ENCODE results near the gene IL13.
A peak's percentile ranks its signal among the peaks of the same experiment; 100 is the strongest.

IL13 gene

DNA sequence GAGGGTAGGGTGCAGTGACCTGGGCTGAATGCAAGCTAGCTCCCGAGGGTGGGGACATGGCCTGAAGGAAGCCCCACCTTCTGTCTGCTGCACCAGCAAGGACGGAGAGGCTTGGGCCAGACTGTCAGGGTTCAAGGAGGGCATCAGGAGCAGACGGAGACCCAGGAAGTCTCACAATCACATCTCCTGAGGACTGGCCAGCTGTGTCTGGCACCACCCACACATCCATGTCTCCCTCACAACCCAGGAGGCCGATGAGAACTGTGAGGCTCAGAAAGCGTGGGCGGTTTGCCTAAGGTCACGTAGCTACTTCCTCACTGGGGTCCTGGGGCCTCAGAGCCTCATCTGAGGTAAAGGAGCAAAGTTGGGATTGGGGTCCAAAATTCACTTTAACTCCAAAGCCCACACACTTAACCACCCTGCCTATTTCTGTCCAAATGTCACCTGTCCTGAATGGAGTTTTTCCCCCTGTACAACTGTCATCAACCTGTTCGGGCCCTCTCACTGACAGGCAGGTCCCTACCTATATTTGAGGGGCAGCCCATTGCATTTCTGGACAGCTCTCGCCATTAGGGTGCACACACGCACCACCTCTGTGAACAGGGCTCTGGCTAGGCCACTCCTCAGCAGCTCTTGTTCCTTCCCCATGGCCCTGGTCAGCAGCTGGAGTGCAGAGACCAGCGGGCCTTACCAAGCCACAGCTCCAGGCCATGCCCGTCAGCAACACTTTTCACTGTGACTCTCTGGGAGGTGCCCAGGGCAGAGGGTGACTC, 3.4 kb downstream of the IL13 start:
- peak; percentile 16; the same call in 1 of the 2 replicates for TF ChIP-seq CTCF (IDR thresholded peaks at IDR 0.05; ENCODE audit: control insufficient read depth, extremely low read depth, insufficient read depth)
- DNase-seq (ENCODE audit: low read depth): no peak
- H3K4me3 ChIP-seq (ENCODE audit: low read depth, low read length): no peak overlapping the region

DNA sequence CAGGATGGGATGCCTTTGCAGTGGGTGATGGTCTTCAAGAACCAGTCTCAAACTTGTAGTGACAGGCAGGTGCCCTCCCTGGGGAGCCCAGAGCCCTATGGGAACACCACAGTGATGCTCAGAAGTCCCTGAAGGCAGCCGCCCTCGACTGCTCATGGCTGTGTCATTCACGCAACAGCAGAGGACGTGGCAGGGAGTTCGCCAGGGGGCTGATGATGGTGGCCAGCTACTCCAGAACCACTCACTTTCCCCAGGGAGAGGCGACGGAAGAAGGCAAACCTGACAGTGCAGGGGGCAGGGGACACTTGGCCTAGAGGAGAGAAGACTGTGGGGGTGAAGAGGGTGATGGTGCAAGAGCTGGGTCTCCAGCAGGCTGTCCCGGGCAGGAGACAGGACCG, 4.0 kb downstream of the IL13 start:
- DNase-seq (ENCODE audit: low read depth): no peak
- no peak overlapping the region for H3K4me3 ChIP-seq (ENCODE audit: low read depth, low read length)
- TF ChIP-seq CTCF (IDR thresholded peaks at IDR 0.05; ENCODE audit: control insufficient read depth, extremely low read depth, insufficient read depth): no peak

GRCh38 chr5:132662925-132663770, 5.2 kb downstream of the IL13 start:
- no peak overlapping the region for H3K4me3 ChIP-seq (ENCODE audit: low read depth, low read length)
- no peak for DNase-seq (ENCODE audit: low read depth)
- TF ChIP-seq CTCF (IDR thresholded peaks at IDR 0.05; ENCODE audit: control insufficient read depth, extremely low read depth, insufficient read depth): no peak

GRCh38 chr5:132663771-132664695, 6.1 kb downstream of the IL13 start:
- TF ChIP-seq CTCF (IDR thresholded peaks at IDR 0.05; ENCODE audit: control insufficient read depth, extremely low read depth, insufficient read depth): no peak
- no peak overlapping the region for H3K4me3 ChIP-seq (ENCODE audit: low read depth, low read length)
- DNase-seq (ENCODE audit: low read depth): no peak

- no peak for DNase-seq (ENCODE audit: low read depth)
- no peak for TF ChIP-seq CTCF (IDR thresholded peaks at IDR 0.05; ENCODE audit: control insufficient read depth, extremely low read depth, insufficient read depth)
- H3K4me3 ChIP-seq (ENCODE audit: low read depth, low read length): no peak overlapping the region
These were observed 6.8 kb downstream of the IL13 start for GRCh38 chr5:132664696-132665209.

GRCh38 chr5:132665574-132666080, 7.7 kb downstream of the IL13 start:
- no peak for TF ChIP-seq CTCF (IDR thresholded peaks at IDR 0.05; ENCODE audit: control insufficient read depth, extremely low read depth, insufficient read depth)
- no peak for DNase-seq (ENCODE audit: low read depth)
- H3K4me3 ChIP-seq (ENCODE audit: low read depth, low read length): no peak overlapping the region

All from LNCaP clone FGC (cell line).